ENCODE data around the gene TIMM22. TPM values are rescaled to one million over a fixed set of nuclear protein-coding genes. Genes with fewer than 3 reads are reported as not detected.

TIMM22 gene
- total RNA-seq, 1 experiment from 2014 or later, result 14.0 TPM

DNA sequence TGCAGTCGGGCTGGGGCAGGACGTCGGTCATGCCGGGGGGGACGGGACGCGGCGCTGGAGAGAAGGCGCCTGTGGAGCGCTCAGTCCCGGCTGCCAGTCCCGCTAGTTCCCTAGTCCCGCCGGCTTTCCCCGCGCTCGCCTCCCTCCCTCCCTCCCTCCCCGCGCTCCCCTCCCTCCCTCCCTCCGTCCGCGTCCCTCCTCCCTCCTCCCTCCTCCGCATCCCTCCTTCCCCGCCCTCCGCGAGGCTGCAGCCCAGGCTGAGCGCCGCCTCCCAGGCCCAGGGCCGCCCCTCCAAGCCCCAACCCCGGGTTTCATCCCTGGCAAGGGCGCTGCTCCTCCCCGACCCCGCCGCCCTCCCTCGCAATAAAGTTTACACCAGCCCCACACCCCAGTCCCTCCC lies 34.8 kb downstream of the TIMM22 start:
- TF ChIP-seq TCF7L2 (IDR thresholded peaks at IDR 0.05; ENCODE audit: borderline replicate concordance, extremely low read depth, insufficient read depth, insufficient read length), result no peak
- TF ChIP-seq, protein P1, sequence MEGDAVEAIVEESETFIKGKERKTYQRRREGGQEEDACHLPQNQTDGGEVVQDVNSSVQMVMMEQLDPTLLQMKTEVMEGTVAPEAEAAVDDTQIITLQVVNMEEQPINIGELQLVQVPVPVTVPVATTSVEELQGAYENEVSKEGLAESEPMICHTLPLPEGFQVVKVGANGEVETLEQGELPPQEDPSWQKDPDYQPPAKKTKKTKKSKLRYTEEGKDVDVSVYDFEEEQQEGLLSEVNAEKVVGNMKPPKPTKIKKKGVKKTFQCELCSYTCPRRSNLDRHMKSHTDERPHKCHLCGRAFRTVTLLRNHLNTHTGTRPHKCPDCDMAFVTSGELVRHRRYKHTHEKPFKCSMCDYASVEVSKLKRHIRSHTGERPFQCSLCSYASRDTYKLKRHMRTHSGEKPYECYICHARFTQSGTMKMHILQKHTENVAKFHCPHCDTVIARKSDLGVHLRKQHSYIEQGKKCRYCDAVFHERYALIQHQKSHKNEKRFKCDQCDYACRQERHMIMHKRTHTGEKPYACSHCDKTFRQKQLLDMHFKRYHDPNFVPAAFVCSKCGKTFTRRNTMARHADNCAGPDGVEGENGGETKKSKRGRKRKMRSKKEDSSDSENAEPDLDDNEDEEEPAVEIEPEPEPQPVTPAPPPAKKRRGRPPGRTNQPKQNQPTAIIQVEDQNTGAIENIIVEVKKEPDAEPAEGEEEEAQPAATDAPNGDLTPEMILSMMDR (IDR thresholded peaks at IDR 0.05 in 2 of 3, conservative IDR thresholded peaks at IDR 0.05 in 1 of 3; ENCODE audit: borderline replicate concordance in 1 of 3, insufficient read depth in 1 of 3, low read depth in 2 of 3, low read length in 2 of 3), result no peak
- H4K20me1 ChIP-seq (ENCODE audit: insufficient read depth), result no peaks in the 10 kb centered on the region
- no TSS peak for BruUV-seq (replicated peaks)
- intact Hi-C loops (cut with micrococcal nuclease), result no loop called here
- H3K27me3 ChIP-seq (ENCODE audit: insufficient read depth, low read length), result no peaks in the 10 kb centered on the region
- no peak overlapping the region for H3K27ac ChIP-seq (ENCODE audit: low read depth, low read length)
- no peak overlapping the region for H3K9ac ChIP-seq (ENCODE audit: low read length)
- peaks cover 0 to 5% of the 10 kb centered on the region in 2 experiments; a peak in 2 of 4 replicates for H3K4me1 ChIP-seq (ENCODE audit: control insufficient read depth in 1 of 2, insufficient read depth in 2 of 2, low read length in 2 of 2)
- H3K36me3 ChIP-seq (ENCODE audit: control insufficient read depth in 1 of 2, insufficient read depth in 2 of 2, low read length in 2 of 2), result no peaks in the 10 kb centered on the region
- H3K79me2 ChIP-seq (ENCODE audit: insufficient read depth, low read length), result no peaks in the 10 kb centered on the region
- CTCF ChIA-PET, result no interaction called here
- H3K9me3 ChIP-seq (ENCODE audit: control insufficient read depth in 1 of 2, insufficient read depth in 1 of 2, low read depth in 1 of 2, low read length in 2 of 2), result no peaks in the 10 kb centered on the region
- DNase-seq (ENCODE audit: low read depth, low spot score), result no peak
- RAD21 ChIA-PET (ENCODE audit: low non-redundant PET in 1 of 2, low total read pairs in 2 of 2, uncharacterized antibody in 2 of 2, unreplicated experiment in 2 of 2), result no interaction called here
- no peak overlapping the region for H3K4me2 ChIP-seq (ENCODE audit: low read length)
- H3K4me3 ChIP-seq (replicated peaks in 1 of 2; ENCODE audit: low read depth in 1 of 2, low read length in 2 of 2), result no peak overlapping the region
- POLR2A ChIA-PET, result no interaction called here
- no peaks in the 10 kb centered on the region for H3K9me2 ChIP-seq (ENCODE audit: insufficient read depth)
- no peak overlapping the region for H2AFZ ChIP-seq (ENCODE audit: low read depth, low read length, poor library complexity, severe bottlenecking)
- no peak for ATAC-seq

DNA sequence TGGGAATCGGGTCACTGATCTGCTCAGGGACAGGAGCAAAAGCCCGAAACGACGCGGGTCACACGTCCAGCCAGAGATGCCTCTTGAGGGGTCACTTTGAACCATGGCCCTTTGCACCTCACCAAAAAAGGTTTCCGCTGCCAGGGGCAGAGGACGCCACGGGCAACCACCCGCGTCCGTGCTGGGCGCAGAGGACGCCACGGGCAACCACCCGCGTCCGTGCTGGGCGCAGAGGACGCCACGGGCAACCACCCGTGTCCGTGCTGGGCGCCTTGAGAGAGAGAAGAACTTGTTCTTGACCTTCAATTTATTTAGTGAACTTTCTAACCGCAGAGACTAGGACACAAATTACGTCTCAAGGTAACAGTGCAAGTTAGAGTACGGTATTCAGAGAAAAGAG lies 35.5 kb downstream of the TIMM22 start:
- no TSS peak for BruUV-seq (replicated peaks)
- intact Hi-C loops (cut with micrococcal nuclease), result no loop called here
- no peaks in the 10 kb centered on the region for H3K9me2 ChIP-seq (ENCODE audit: insufficient read depth)
- H3K9me3 ChIP-seq (ENCODE audit: control insufficient read depth in 1 of 2, insufficient read depth in 1 of 2, low read depth in 1 of 2, low read length in 2 of 2), result no peaks in the 10 kb centered on the region
- TF ChIP-seq TCF7L2 (IDR thresholded peaks at IDR 0.05; ENCODE audit: borderline replicate concordance, extremely low read depth, insufficient read depth, insufficient read length) (no peak), SRF (IDR thresholded peaks at IDR 0.05; ENCODE audit: low read depth) (no peak), CEBPB (IDR thresholded peaks at IDR 0.05; ENCODE audit: low read depth) (no peak), EZH2 (IDR thresholded peaks at IDR 0.05) (no peak), ELF1 (IDR thresholded peaks at IDR 0.05; ENCODE audit: borderline replicate concordance, low read depth) (no peak), POLR2AphosphoS5 (IDR thresholded peaks at IDR 0.05; ENCODE audit: low read depth, low read length) (no peak), EZH2phosphoT487 (IDR thresholded peaks at IDR 0.05; ENCODE audit: borderline replicate concordance) (no peak), YY1 (IDR thresholded peaks at IDR 0.05; ENCODE audit: extremely low read depth, insufficient replicate concordance, low read depth, low read length) (no peak), SP1 (IDR thresholded peaks at IDR 0.05; ENCODE audit: low read depth) (no peak)
- TF ChIP-seq, protein P2, sequence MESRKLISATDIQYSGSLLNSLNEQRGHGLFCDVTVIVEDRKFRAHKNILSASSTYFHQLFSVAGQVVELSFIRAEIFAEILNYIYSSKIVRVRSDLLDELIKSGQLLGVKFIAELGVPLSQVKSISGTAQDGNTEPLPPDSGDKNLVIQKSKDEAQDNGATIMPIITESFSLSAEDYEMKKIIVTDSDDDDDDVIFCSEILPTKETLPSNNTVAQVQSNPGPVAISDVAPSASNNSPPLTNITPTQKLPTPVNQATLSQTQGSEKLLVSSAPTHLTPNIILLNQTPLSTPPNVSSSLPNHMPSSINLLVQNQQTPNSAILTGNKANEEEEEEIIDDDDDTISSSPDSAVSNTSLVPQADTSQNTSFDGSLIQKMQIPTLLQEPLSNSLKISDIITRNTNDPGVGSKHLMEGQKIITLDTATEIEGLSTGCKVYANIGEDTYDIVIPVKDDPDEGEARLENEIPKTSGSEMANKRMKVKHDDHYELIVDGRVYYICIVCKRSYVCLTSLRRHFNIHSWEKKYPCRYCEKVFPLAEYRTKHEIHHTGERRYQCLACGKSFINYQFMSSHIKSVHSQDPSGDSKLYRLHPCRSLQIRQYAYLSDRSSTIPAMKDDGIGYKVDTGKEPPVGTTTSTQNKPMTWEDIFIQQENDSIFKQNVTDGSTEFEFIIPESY (IDR thresholded peaks at IDR 0.05; ENCODE audit: extremely low read depth, insufficient replicate concordance, low read length), result no peak
- TF ChIP-seq, protein P3, sequence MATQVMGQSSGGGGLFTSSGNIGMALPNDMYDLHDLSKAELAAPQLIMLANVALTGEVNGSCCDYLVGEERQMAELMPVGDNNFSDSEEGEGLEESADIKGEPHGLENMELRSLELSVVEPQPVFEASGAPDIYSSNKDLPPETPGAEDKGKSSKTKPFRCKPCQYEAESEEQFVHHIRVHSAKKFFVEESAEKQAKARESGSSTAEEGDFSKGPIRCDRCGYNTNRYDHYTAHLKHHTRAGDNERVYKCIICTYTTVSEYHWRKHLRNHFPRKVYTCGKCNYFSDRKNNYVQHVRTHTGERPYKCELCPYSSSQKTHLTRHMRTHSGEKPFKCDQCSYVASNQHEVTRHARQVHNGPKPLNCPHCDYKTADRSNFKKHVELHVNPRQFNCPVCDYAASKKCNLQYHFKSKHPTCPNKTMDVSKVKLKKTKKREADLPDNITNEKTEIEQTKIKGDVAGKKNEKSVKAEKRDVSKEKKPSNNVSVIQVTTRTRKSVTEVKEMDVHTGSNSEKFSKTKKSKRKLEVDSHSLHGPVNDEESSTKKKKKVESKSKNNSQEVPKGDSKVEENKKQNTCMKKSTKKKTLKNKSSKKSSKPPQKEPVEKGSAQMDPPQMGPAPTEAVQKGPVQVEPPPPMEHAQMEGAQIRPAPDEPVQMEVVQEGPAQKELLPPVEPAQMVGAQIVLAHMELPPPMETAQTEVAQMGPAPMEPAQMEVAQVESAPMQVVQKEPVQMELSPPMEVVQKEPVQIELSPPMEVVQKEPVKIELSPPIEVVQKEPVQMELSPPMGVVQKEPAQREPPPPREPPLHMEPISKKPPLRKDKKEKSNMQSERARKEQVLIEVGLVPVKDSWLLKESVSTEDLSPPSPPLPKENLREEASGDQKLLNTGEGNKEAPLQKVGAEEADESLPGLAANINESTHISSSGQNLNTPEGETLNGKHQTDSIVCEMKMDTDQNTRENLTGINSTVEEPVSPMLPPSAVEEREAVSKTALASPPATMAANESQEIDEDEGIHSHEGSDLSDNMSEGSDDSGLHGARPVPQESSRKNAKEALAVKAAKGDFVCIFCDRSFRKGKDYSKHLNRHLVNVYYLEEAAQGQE (IDR thresholded peaks at IDR 0.05; ENCODE audit: low read depth), result no peak
- peaks cover 0 to 5% of the 10 kb centered on the region in 2 experiments; a peak in 2 of 4 replicates for H3K4me1 ChIP-seq (ENCODE audit: control insufficient read depth in 1 of 2, insufficient read depth in 2 of 2, low read length in 2 of 2)
- POLR2A ChIA-PET, result no interaction called here
- H3K4me2 ChIP-seq (ENCODE audit: low read length), result no peak overlapping the region
- H3K27ac ChIP-seq (ENCODE audit: low read depth, low read length), result no peak overlapping the region
- H3K4me3 ChIP-seq (replicated peaks in 1 of 2; ENCODE audit: low read depth in 1 of 2, low read length in 2 of 2), result no peak overlapping the region
- DNase-seq (ENCODE audit: low read depth, low spot score) (no peak), ATAC-seq (no peak)
- RAD21 ChIA-PET (ENCODE audit: low non-redundant PET in 1 of 2, low total read pairs in 2 of 2, uncharacterized antibody in 2 of 2, unreplicated experiment in 2 of 2), result no interaction called here
- H3K36me3 ChIP-seq (ENCODE audit: control insufficient read depth in 1 of 2, insufficient read depth in 2 of 2, low read length in 2 of 2), result no peaks in the 10 kb centered on the region
- no peaks in the 10 kb centered on the region for H3K79me2 ChIP-seq (ENCODE audit: insufficient read depth, low read length)
- no peaks in the 10 kb centered on the region for H3K27me3 ChIP-seq (ENCODE audit: insufficient read depth, low read length)
- no peak overlapping the region for H2AFZ ChIP-seq (ENCODE audit: low read depth, low read length, poor library complexity, severe bottlenecking)
- CTCF ChIA-PET, result no interaction called here
- no peaks in the 10 kb centered on the region for H4K20me1 ChIP-seq (ENCODE audit: insufficient read depth)
- no peak overlapping the region for H3K9ac ChIP-seq (ENCODE audit: low read length)

All from HCT116 (cell line).